BJ (cell line): Measurements from ENCODE around the gene LGALS3. TPM values are rescaled to one million over a fixed set of nuclear protein-coding genes. Genes with fewer than 3 reads are reported as not detected.
A peak's percentile ranks its signal among the peaks of the same experiment; 100 is the strongest.
"Not testable (repeated sequence)": the region's sequence is repeated elsewhere in the genome, so short reads cannot be mapped to it uniquely, and the experiment has no call there.

Source experiments
- CTCF ChIA-PET: fragments of 350-600 bp; formaldehyde crosslinking; extraction: SDS; loops from one replicate; lab custom pipeline; 2021; ENCODE audit warnings: antibody characterized with exemption, inconsistent platforms; lab: Yijun Ruan, JAX
- POLR2A ChIA-PET: fragments of 300-600 bp; sonication (Branson Sonifier 250); formaldehyde crosslinking; extraction: SDS; loops from one replicate; lab custom pipeline; 2021; ENCODE audit warnings: antibody characterized with exemption; lab: Charles Lee
- DNase-seq: peaks from one replicate; pipeline ENCODE4 v3.0.0-alpha.2; 2011; ENCODE audit warnings: low read depth
- H3K27me3 ChIP-seq: 2 replicates; pipeline ENCODE4 v1.6.0; 2011; ENCODE audit warnings: low read length; ENCODE audit not compliant: control insufficient read depth, insufficient read depth
- H3K36me3 ChIP-seq: 2 replicates; pipeline ENCODE4 v1.5.1; 2011; ENCODE audit warnings: low read length; ENCODE audit not compliant: control insufficient read depth, insufficient read depth
- H3K4me3 ChIP-seq: 2 replicates; pipeline ENCODE4 v1.5.1; 2011; ENCODE audit warnings: low read depth, mild to moderate bottlenecking, control low read depth, low read length
- CTCF ChIP-seq: IDR thresholded peaks from 2 replicates; pipeline ENCODE4 v1.5.1; 2011; ENCODE audit warnings: low read depth, mild to moderate bottlenecking, control low read depth, inconsistent platforms, low read length, moderate library complexity; ENCODE audit not compliant: insufficient read depth
- polyA minus RNA-seq: library from RNA; depleted of rRNA, polyadenylated mRNA; stranded (reverse); fragments of >200 nt; gene quantifications from 2 replicates; pipeline ENCODE4 v1.2.3, GENCODE V29; 2011; rRNA and poly(A)+ RNA removed
- polyA plus RNA-seq: library from polyadenylated mRNA; depleted of rRNA; stranded (reverse); fragments of >200 nt; gene quantifications from 2 replicates; pipeline ENCODE4 v1.2.3, GENCODE V29; 2011; rRNA removed

LGALS3 gene
- polyA plus RNA-seq (182 and 197 TPM in 2 replicates), polyA minus RNA-seq (35.8 and 47.8 TPM in 2 replicates)

- CTCF ChIA-PET, result interaction anchor here (1.3 to 1.9 kb wide), 4 partner anchors 12 to 78 kb away, joined by 3 to 8 read pairs (median 6); partner anchors contain the start of gene MAPK1IP1L
- TF ChIP-seq CTCF, result no peak
- DNase-seq, result no peak
These were observed at the start of gene LGALS3 for GRCh38 chr14:55129086-55129427. Gene LGALS3 (plus strand): TSS chr14:55129252. CDS start chr14:55137374, 8,122 bp downstream.

GRCh38 chr14:55079961-55080360 lies 49.1 kb upstream of the LGALS3 start:
- CTCF ChIA-PET, result interaction anchor here (0.6 to 2.6 kb wide), 8 partner anchors 9 to 83 kb away, joined by 3 to 14 read pairs (median 4); no protein-coding TSS in a partner anchor
- POLR2A ChIA-PET, H3K36me3 ChIP-seq, H3K4me3 ChIP-seq, H3K27me3 ChIP-seq, DNase-seq: not testable (repeated sequence)

More at GRCh38 chr14:55129086-55129427, at the start of gene LGALS3:
- Histone ChIP-seq H3K27me3 (no peaks in the 10 kb centered on the region), H3K36me3 (no peaks in the 10 kb centered on the region), H3K4me3 (peak within 1 kb of the TSS; percentile 83)
- POLR2A ChIA-PET, result interaction anchor here (0.5 kb wide), 1 partner anchor 29 kb away, joined by 5 read pairs; no protein-coding TSS in a partner anchor

- DNase-seq, result no peak
- H3K27me3 ChIP-seq, result no peaks in the 10 kb centered on the region
- CTCF ChIA-PET, result interaction anchor here (0.8 to 1.8 kb wide), 3 partner anchors 17 to 77 kb away, joined by 3 to 6 read pairs (median 5); no protein-coding TSS in a partner anchor
- no peaks in the 10 kb centered on the region for H3K36me3 ChIP-seq
- TF ChIP-seq CTCF, result no peak
- POLR2A ChIA-PET, result no interaction called here
- H3K4me3 ChIP-seq, result no peak overlapping the region
These were observed 44.5 kb upstream of the LGALS3 start for GRCh38 chr14:55084401-55085059.

- DNase-seq, result no peak
- no peaks in the 10 kb centered on the region for H3K27me3 ChIP-seq
- ChIA-PET POLR2A (no interaction called here), CTCF (interaction anchor here (0.8 to 1.8 kb wide), 2 partner anchors 50 to 76 kb away, joined by 5 to 6 read pairs; no protein-coding TSS in a partner anchor)
- no peak overlapping the region for H3K4me3 ChIP-seq
- H3K36me3 ChIP-seq, result no peaks in the 10 kb centered on the region
- no peak for TF ChIP-seq CTCF
These were observed 43.9 kb upstream of the LGALS3 start for GRCh38 chr14:55085060-55085660.

- no peak for TF ChIP-seq CTCF
- no peak overlapping the region for H3K4me3 ChIP-seq
- ChIA-PET CTCF (interaction anchor here (1.4 to 4.5 kb wide), 3 partner anchors 10 to 72 kb away, joined by 5 to 69 read pairs (median 16); no protein-coding TSS in a partner anchor), POLR2A (no interaction called here)
- DNase-seq, result no peak
- H3K36me3 ChIP-seq, result no peaks in the 10 kb centered on the region
- H3K27me3 ChIP-seq, result no peaks in the 10 kb centered on the region
These were observed 42.1 kb upstream of the LGALS3 start for GRCh38 chr14:55086938-55087337.
